ENCODE data around the gene CDC42BPG. TPM values are rescaled to one million over a fixed set of nuclear protein-coding genes. Genes with fewer than 3 reads are reported as not detected.

Gene CDC42BPG
- polyA plus RNA-seq, 3 donors = 4.3 to 5.1 (median 4.3) TPM

- no peak for DNase-seq (ENCODE audit: low read depth in 3 of 3, low spot score in 2 of 3)
Measured at GRCh38 chr11:64865286-64866172, 21.1 kb upstream of the CDC42BPG start.

GRCh38 chr11:64864473-64865285 lies 20.2 kb upstream of the CDC42BPG start:
- DNase-seq (ENCODE audit: low read depth in 3 of 3, low spot score in 2 of 3) = no peak

DNA sequence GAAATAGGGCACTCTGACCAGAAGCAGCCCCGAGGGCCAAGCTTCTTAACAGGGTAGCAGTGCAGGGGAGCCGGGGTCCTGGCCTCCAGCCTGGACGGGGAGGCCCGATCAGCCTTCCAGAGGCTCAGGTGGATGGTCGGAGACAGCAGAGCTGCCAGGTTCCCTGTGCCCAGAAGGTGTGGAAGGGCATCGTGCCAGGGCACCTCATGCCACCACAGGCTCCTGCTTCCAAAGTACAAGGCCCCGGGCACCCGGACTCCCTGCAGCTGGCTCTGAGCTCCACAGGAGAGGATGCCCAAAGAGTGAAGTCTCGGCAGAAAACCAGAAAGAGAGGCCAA lies 19.7 kb upstream of the CDC42BPG start:
- no peak for DNase-seq (ENCODE audit: low read depth in 3 of 3, low spot score in 2 of 3)

DNA sequence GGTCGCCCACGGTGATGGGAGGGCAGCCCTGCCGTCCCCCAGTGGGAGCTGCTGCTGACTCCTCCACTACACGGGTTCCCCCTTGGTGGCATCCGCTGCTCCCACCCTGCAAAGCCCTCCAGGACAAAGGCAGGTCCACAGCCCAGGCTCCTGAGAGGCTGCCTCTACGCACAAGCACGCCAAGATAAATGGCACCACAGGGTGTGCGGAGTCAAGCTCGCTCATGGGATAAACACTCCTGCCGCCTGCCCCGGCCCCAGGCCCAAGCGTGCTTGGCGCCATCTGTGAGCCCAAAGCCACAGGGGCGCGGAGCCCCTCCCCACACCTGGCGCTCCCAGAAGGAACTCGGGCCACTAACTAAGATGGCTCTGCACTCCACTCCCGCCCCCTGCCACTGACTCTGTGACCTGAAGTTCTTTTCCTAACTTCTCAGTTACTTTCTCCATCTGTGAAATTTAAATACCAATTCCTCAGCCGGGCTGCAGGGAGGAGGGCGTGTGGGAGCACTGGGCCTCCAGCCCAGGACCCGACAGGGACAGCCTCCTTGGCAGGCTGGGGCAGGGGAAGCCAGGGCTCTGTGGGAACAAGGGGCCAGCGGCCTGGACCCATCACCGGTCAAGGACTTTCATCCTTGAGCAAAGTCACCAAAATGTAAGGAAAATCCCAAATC lies 19.1 kb upstream of the CDC42BPG start:
- DNase-seq (ENCODE audit: low read depth in 3 of 3, low spot score in 2 of 3) = no peak

DNA sequence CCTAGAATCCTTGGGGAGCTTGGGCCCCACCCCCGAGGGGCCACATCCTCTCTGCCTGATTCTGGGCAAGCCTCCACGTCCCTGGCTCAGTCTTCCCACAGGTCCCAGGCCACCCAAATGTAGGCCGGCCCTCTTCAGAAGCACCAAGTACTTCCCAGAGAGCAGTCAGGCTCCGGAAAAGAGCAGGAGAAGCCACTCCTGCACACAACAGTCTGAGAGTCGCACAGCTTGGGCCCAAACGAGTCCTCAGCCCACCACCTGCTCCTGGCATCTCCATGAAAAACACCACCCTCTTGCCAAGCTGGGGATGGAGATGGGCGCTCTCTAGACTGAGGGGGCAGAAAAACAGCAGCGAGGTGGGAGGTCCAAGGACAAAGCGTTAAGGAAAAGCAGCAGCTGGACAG lies 18.5 kb upstream of the CDC42BPG start:
- no peak for DNase-seq (ENCODE audit: low read depth in 3 of 3, low spot score in 2 of 3)

DNA sequence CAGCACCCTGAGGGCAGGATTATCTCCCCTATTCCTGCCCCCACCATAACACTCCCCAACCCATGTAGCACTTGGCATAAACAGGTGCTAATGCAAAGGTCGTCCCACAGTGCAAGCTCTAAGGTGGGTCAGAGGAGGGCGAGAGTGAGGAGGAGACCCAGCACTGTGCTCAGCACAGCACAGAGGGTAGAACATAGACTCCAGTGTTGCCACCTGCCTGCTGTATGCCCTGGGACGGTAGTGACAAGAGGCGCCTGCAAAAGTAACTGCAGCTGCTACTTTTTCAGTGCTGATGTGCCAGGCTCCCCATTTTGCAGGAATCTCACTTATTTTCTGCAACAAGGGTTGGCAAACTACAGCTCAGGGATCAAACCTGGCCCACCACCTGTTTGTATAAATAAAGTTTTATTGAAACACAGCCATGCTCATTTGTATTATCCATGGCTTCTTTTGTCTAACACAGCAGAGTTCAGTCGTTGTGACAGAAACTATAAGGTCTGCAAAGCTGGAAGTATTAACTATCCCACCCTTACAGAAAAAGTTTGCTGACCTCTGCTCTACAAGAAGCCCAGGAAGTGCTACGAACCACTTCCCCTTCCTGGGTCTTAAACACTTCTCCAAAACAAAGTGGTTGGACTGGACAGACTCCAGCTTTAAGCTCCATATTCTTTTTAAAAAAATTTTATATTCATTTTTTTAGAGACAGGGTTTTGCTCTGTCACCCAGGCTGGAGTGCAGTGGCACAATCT lies 16.9 kb upstream of the CDC42BPG start:
- no peak for DNase-seq (ENCODE audit: low read depth in 3 of 3, low spot score in 2 of 3)

GRCh38 chr11:64859542-64860414 lies 15.3 kb upstream of the CDC42BPG start:
- DNase-seq (ENCODE audit: low read depth in 3 of 3, low spot score in 2 of 3) = no peak

DNA sequence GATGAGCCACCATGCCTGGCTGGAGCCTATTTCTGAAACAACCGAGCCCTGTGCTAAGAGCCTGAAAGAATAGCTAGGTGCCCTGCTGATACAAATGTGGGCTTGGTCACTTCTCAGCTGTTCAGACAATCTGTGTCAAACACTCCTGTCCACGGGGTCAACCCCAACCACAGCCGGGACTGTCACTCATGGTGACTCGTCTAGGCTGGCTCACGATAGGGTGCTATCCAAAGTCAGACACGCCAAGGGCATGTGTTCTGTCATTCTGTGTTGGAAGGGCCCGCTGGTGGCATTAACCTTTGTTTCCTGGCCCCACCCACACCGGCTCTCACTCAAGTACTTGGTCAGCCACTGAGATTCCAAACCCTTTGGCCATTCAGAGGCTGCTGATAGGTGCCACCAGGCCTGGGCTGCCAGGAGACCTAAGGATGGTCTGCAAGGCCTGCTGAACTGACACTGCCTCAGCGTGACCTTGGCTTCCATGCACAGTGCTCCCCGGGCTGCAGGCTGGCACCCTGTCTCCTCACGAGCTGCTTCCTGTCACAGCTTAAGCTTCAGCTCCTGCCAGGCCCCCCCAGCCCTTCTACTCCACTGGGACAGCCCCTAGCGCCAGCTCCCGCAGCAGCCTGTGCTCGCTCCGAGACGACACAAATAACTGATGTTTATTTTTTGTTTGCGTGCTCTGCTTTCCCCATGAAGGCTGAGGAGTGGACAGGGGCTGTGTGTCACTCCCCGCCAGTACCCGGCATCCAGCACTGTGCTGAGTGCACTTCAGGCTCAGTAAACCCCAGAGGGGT lies 14.2 kb upstream of the CDC42BPG start:
- DNase-seq (ENCODE audit: low read depth in 3 of 3, low spot score in 2 of 3) = no peak

DNA sequence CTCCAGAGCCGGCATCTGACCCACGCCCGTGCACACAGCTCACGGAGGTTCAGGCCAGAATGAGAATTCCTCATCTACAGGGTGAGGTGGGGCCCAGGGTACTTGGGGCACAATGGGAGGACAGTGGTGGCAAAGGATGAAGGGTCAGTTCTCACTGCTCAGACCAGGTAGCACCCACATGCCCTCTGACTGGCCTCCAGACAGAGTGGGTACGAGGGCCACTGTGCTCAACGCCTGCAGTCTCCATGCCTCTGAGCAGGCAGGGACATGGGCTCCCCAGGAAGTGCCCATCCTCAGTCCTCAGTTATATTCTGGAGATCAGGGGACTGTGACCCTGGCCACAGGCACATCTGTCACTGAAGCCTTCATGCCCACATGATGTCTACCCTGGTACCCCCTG lies 13.0 kb upstream of the CDC42BPG start:
- no peak for DNase-seq (ENCODE audit: low read depth in 3 of 3, low spot score in 2 of 3)

DNA sequence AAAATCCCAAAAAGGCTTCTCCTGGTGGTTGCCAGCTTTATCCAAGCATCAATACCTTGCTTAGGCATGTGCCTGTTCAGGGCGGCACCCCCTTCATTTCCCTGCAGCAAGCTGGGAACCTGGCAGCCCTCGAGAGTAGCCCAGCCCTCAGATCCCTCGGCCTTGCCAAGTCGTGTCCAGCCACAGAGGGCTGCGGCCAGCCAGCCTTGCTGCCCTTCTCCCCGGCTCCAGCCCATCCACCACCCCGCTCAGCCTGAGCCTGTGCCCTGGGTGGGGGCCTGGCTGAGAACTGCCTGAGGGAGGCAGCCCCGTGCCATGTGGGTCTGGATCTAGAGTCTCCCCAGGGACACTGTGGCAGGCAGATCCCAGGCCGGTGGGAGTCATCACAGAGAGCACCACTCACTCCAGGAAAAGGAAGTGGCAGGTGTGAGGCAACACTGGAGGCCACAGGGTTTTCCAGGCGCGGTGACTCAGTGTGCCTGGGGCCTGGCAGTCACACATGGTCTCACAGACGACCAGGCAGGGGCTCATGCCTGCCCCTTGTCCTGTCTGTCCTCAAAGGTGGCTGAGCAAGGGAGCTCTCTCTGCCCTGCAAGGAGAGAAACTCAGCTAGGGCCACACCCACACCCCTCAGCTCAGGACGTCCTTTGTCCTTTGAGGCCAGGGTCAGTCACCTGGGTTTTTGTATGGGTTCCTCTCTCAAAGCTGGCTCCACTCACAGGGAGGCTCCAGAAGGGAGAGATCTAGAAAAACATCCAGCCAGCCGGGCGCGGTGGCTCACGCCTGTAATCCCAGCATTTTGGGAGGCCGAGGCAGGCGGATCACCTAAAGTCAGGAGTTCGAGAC lies 12.2 kb upstream of the CDC42BPG start:
- DNase-seq (ENCODE audit: low read depth in 3 of 3, low spot score in 2 of 3) = no peak

DNA sequence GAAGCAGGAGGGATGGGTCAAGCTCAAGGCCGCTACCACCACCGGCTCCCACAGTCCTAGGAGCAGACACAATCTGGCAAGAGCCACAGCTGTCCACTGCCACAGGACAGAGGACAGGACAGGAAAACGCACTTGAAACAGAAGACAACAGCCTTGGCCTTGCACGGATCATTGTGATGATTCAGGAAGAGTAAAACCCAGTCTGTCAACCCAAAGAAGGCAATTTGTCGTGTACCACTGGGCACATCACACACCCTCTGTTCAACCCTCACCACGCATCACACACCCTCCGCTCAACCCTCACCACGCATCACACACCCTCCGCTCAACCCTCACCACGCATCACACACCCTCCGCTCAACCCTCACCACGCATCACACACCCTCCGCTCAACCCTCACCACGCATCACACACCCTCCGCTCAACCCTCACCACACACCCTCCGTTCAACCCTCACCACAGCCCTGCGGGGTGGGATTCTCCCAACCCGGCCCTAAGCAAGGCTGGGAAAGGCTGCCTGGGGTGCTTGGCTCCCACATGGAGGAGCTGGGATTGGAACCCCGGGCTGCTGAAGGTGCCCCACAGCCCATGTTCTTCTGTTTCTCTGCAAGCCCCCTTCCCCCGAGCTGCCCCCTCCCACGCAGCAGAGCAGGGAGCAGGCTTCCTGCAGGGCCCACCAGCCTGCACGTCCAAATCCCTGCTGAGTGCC lies 11.3 kb upstream of the CDC42BPG start:
- DNase-seq (ENCODE audit: low read depth in 3 of 3, low spot score in 2 of 3) = no peak

DNA sequence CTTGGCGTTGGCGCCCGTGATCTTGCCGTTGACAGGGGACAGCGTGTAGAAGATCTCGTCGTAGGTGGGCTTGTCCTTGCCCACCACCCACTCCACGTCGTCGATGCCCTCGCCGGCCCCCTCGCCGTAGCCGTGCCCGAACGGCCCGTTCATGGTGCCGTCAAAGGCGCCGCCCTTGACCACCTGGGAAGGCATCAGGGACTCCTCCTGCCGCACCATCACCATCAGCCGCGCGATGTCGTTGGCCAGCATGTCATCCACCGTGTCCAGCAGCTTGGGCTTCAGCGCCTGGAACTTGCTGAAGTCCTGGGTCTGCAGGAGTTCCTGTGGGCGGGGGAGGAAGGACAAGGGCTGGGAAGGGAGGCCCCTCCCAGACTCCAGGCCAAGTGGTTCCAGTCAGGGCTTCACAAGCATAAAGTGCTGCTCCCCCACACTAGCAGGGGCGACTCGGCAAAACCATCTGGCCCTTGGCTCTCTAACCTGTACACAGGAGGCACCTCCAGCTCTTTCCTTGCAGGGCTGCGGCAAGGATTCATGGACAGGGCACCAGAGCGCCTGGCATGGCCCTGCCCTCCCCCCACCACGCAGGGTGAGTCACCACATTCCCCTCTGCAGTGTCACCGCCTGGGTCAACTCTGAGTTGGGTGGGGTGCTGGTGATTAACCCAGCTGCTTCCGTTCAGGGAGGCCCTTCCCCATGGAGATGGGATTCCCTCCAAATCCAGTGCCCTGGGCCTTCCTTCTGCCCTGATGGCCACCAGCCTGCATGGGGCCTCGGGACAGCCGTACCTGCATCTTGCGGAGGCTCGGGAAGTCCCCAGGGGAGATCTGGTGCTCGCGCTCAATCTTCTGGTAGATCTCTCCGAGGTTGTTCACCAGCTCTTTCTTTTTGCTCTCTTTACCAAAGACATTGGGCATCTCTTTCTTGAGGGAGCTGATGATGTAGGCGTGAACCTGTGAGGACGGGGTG lies 10.4 kb upstream of the CDC42BPG start:
- no peak for DNase-seq (ENCODE audit: low read depth in 3 of 3, low spot score in 2 of 3)

- no peak for DNase-seq (ENCODE audit: low read depth in 3 of 3, low spot score in 2 of 3)
Measured at GRCh38 chr11:64854157-64854533, 9.7 kb upstream of the CDC42BPG start.

GRCh38 chr11:64853709-64854108 lies 9.3 kb upstream of the CDC42BPG start:
- no peak for DNase-seq (ENCODE audit: low read depth in 3 of 3, low spot score in 2 of 3)

DNA sequence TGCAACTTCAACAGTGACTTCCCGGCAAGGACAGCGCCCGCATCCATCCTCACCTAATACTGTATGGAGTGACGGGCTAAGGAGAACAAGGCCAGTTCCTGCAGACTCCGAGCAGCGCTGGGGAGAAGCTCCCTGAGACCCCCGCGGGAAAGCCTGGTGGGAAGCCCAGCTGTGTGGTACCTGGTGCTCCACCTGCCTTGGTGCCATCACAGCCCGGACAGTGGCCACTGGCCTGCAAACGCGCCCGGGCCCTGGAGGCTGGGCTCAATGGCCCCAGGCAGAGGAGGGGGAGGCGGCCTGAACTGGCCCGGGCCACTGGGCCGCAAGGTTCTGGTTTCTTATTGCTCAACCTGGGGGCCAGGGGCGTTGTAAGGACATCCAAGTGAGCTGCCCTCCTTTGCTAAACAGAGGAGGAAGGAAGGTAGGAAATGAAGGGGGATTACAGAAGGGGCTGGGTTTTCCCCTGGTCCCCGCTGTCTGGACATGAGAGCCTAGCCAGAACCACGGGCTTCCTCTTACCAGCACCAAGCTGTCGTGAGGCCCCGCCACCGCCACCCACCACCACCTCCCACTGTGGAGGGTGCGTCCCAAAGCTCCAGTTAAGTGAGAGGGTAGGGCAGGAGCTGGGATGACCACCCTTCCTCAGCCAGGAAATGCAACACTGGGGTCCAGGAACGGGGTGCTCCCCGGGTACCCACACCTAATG lies 8.5 kb upstream of the CDC42BPG start:
- DNase-seq (ENCODE audit: low read depth in 3 of 3, low spot score in 2 of 3) = no peak
